ENCODE data around the gene ZNF532. TPM values are rescaled to one million over a fixed set of nuclear protein-coding genes. Genes with fewer than 3 reads are reported as not detected.
A peak's percentile ranks its signal among the peaks of the same experiment; 100 is the strongest.

ZNF532 gene
- total RNA-seq, 1 experiment from 2014 or later, result 118 TPM

- Histone ChIP-seq H3K36me3 (ENCODE audit: insufficient read depth, low read length, poor library complexity, severe bottlenecking) (peaks cover 51% of the 10 kb centered on the region), H3K27me3 (replicated peaks; ENCODE audit: insufficient read depth, low read depth, low read length, poor library complexity) (no peaks in the 10 kb centered on the region), H3K4me3 (ENCODE audit: low read depth, low read length, poor library complexity, severe bottlenecking) (no peak overlapping the region), H3K4me1 (ENCODE audit: insufficient read depth, low read length, poor library complexity, severe bottlenecking) (peaks cover 13% of the 10 kb centered on the region), H3K9me3 (ENCODE audit: low read depth, low read length, poor library complexity, severe bottlenecking) (peaks cover 12% of the 10 kb centered on the region), H3K27ac (ENCODE audit: low read depth, low read length, poor library complexity, severe bottlenecking) (no peak overlapping the region)
- no TSS peak for BruUV-seq (replicated peaks)
- no peak for DNase-seq (ENCODE audit: low spot score)
- TF ChIP-seq CTCF (conservative IDR thresholded peaks at IDR 0.05; ENCODE audit: low read depth, low read length) (no peak), EZH2 (IDR thresholded peaks at IDR 0.05; ENCODE audit: borderline replicate concordance, low read depth, low read length, poor library complexity, severe bottlenecking) (no peak)
- ChIA-PET CTCF (no interaction called here), POLR2A (ENCODE audit: low non-redundant PET) (no interaction called here)
- intact Hi-C loops (cut with micrococcal nuclease; ENCODE audit: unreplicated experiment), result no loop called here
Observed at GRCh38 chr18:58922995-58923394, 58.3 kb downstream of the ZNF532 start.

- H3K27me3 ChIP-seq (replicated peaks; ENCODE audit: insufficient read depth, low read depth, low read length, poor library complexity), result no peaks in the 10 kb centered on the region
- no peak overlapping the region for H3K4me3 ChIP-seq (ENCODE audit: low read depth, low read length, poor library complexity, severe bottlenecking)
- peaks cover 28% of the 10 kb centered on the region for H3K4me1 ChIP-seq (ENCODE audit: insufficient read depth, low read length, poor library complexity, severe bottlenecking)
- ChIA-PET CTCF (no interaction called here), POLR2A (ENCODE audit: low non-redundant PET) (no interaction called here)
- TF ChIP-seq CTCF (conservative IDR thresholded peaks at IDR 0.05; ENCODE audit: low read depth, low read length), result no peak
- TF ChIP-seq EZH2 (IDR thresholded peaks at IDR 0.05; ENCODE audit: borderline replicate concordance, low read depth, low read length, poor library complexity, severe bottlenecking), result no peak
- intact Hi-C loops (cut with micrococcal nuclease; ENCODE audit: unreplicated experiment), result no loop called here
- H3K9me3 ChIP-seq (ENCODE audit: low read depth, low read length, poor library complexity, severe bottlenecking), result peaks cover 12% of the 10 kb centered on the region
- DNase-seq (ENCODE audit: low spot score), result no peak
- peaks cover 37% of the 10 kb centered on the region for H3K36me3 ChIP-seq (ENCODE audit: insufficient read depth, low read length, poor library complexity, severe bottlenecking)
- BruUV-seq (replicated peaks), result no TSS peak
- H3K27ac ChIP-seq (ENCODE audit: low read depth, low read length, poor library complexity, severe bottlenecking), result no peak overlapping the region
Observed at GRCh38 chr18:58924473-58924872, 59.8 kb downstream of the ZNF532 start.

GRCh38 chr18:58927659-58928058 is 63.0 kb downstream of the ZNF532 start:
- intact Hi-C loops (cut with micrococcal nuclease; ENCODE audit: unreplicated experiment), result no loop called here
- BruUV-seq (replicated peaks), result no TSS peak
- CTCF ChIA-PET, result no interaction called here
- TF ChIP-seq CTCF (conservative IDR thresholded peaks at IDR 0.05; ENCODE audit: low read depth, low read length), result no peak
- no peak for TF ChIP-seq EZH2 (IDR thresholded peaks at IDR 0.05; ENCODE audit: borderline replicate concordance, low read depth, low read length, poor library complexity, severe bottlenecking)
- Histone ChIP-seq H3K9me3 (ENCODE audit: low read depth, low read length, poor library complexity, severe bottlenecking) (peaks cover 12% of the 10 kb centered on the region), H3K27ac (ENCODE audit: low read depth, low read length, poor library complexity, severe bottlenecking) (peak overlapping the region; percentile 32), H3K4me1 (ENCODE audit: insufficient read depth, low read length, poor library complexity, severe bottlenecking) (peaks cover 36% of the 10 kb centered on the region), H3K4me3 (ENCODE audit: low read depth, low read length, poor library complexity, severe bottlenecking) (no peak overlapping the region), H3K27me3 (replicated peaks; ENCODE audit: insufficient read depth, low read depth, low read length, poor library complexity) (no peaks in the 10 kb centered on the region), H3K36me3 (ENCODE audit: insufficient read depth, low read length, poor library complexity, severe bottlenecking) (peaks cover 24% of the 10 kb centered on the region)
- no peak for DNase-seq (ENCODE audit: low spot score)
- POLR2A ChIA-PET (ENCODE audit: low non-redundant PET), result no interaction called here
